HUDEP-2 (cell line): Measurements from ENCODE around the gene NMUR2.

Experiments used
- DNase-seq, 76 experiments: peaks; one replicate each; lab custom pipeline; 2025; ENCODE audit not compliant: unreplicated experiment in 76 of 76; lab: John Stamatoyannopoulos, UW

The NMUR2 gene

GRCh38 chr5:152405145-152405544, at the start of gene NMUR2:
TSS of gene NMUR2 (minus strand) at chr5:152405279. CDS start at chr5:152405113, 166 bp downstream.
- DNase-seq: no peak

- DNase-seq: no peak
These were observed 38.9 kb upstream of the NMUR2 start for GRCh38 chr5:152443935-152444334.

GRCh38 chr5:152439791-152440190, 34.7 kb upstream of the NMUR2 start:
- DNase-seq: no peak

GRCh38 chr5:152437866-152438265, 32.8 kb upstream of the NMUR2 start:
- DNase-seq: no peak

- no peak for DNase-seq
These were observed 22.6 kb upstream of the NMUR2 start for GRCh38 chr5:152427721-152428120.

- no peak for DNase-seq
These were observed 20.0 kb upstream of the NMUR2 start for GRCh38 chr5:152425083-152425482.

GRCh38 chr5:152424501-152424900, 19.4 kb upstream of the NMUR2 start:
- no peak for DNase-seq

GRCh38 chr5:152422081-152422480, 17.0 kb upstream of the NMUR2 start:
- no peak for DNase-seq

GRCh38 chr5:152412129-152412528, 7.0 kb upstream of the NMUR2 start:
- DNase-seq: no peak

- DNase-seq: no peak
These were observed 1.0 kb upstream of the NMUR2 start for GRCh38 chr5:152406082-152406481.

GRCh38 chr5:152404494-152404893, 585 bp downstream of the NMUR2 start:
- DNase-seq: no peak

GRCh38 chr5:152403046-152403445, 2.0 kb downstream of the NMUR2 start:
- DNase-seq: no peak

- no peak for DNase-seq
These were observed 4.2 kb downstream of the NMUR2 start for GRCh38 chr5:152400846-152401245.

- no peak for DNase-seq
These were observed 7.5 kb downstream of the NMUR2 start for GRCh38 chr5:152397581-152397980.

- DNase-seq: no peak
These were observed 11.6 kb downstream of the NMUR2 start for GRCh38 chr5:152393441-152393840.

GRCh38 chr5:152389208-152389849, 15.8 kb downstream of the NMUR2 start:
- no peak for DNase-seq

GRCh38 chr5:152388610-152389009, 16.5 kb downstream of the NMUR2 start:
- DNase-seq: no peak

GRCh38 chr5:152380415-152381123, 24.5 kb downstream of the NMUR2 start:
- DNase-seq: no peak

- no peak for DNase-seq
These were observed 25.7 kb downstream of the NMUR2 start for GRCh38 chr5:152379331-152379730.

GRCh38 chr5:152378730-152379129, 26.3 kb downstream of the NMUR2 start:
- no peak for DNase-seq

- DNase-seq: no peak
These were observed 28.2 kb downstream of the NMUR2 start for GRCh38 chr5:152376886-152377285.

- no peak for DNase-seq
These were observed 30.3 kb downstream of the NMUR2 start for GRCh38 chr5:152374711-152375275.
